Measurements from ENCODE around the gene SRRM4. TPM values are rescaled to one million over a fixed set of nuclear protein-coding genes. Genes with fewer than 3 reads are reported as not detected.

Gene SRRM4
- total and polyA plus RNA-seq, 9 donors: 0.02 TPM; not detected in 6

GRCh38 chr12:119175081-119175480 lies 193.7 kb downstream of the SRRM4 start:
- H3K4me1 ChIP-seq (ENCODE audit: insufficient read depth): peaks cover 9% of the 10 kb centered on the region
- TF ChIP-seq EP300 (IDR thresholded peaks at IDR 0.05): no peak
- no peak for TF ChIP-seq POLR2A (IDR thresholded peaks at IDR 0.05)
- TF ChIP-seq CTCF (IDR thresholded peaks at IDR 0.05): no peak
- no peaks in the 10 kb centered on the region for H3K9me3 ChIP-seq
- no peak overlapping the region for H3K27ac ChIP-seq
- intact Hi-C loops (cut with DNase I): no loop called here
- no peak overlapping the region for H3K4me3 ChIP-seq
- no peak for DNase-seq
- 69 to 73% (median 70%) methylated on average over 5 of the region's 5 CpGs for WGBS, 3 donors
- no peaks in the 10 kb centered on the region for H3K36me3 ChIP-seq
- no peaks in the 10 kb centered on the region for H3K27me3 ChIP-seq

GRCh38 chr12:119176267-119177055 lies 195.1 kb downstream of the SRRM4 start:
- Histone ChIP-seq H3K9me3 (no peaks in the 10 kb centered on the region), H3K4me1 (ENCODE audit: insufficient read depth) (peaks cover 15% of the 10 kb centered on the region), H3K27ac (peak overlapping the region; percentile 60 to 65), H3K36me3 (no peaks in the 10 kb centered on the region), H3K27me3 (no peaks in the 10 kb centered on the region), H3K4me3 (peak overlapping the region; percentile 29)
- WGBS, 3 donors: 17 to 22% (median 18%) methylated on average over 21 of the region's 21 CpGs
- intact Hi-C loops (cut with DNase I): no loop called here
- no peak for TF ChIP-seq CTCF (IDR thresholded peaks at IDR 0.05)
- TF ChIP-seq POLR2A (IDR thresholded peaks at IDR 0.05): peak; percentile 32
- peak; percentile 88 to 95 (median 89) for DNase-seq

- DNase-seq: no peak
- Histone ChIP-seq H3K4me1 (ENCODE audit: insufficient read depth) (peaks cover 15% of the 10 kb centered on the region), H3K36me3 (no peaks in the 10 kb centered on the region), H3K4me3 (no peak overlapping the region), H3K9me3 (no peaks in the 10 kb centered on the region), H3K27me3 (no peaks in the 10 kb centered on the region), H3K27ac (no peak overlapping the region)
- 72 to 76% (median 74%) methylated on average over 4 of the region's 4 CpGs for WGBS, 3 donors
- intact Hi-C loops (cut with DNase I): no loop called here
- TF ChIP-seq EP300 (IDR thresholded peaks at IDR 0.05) (no peak), CTCF (IDR thresholded peaks at IDR 0.05) (no peak), POLR2A (IDR thresholded peaks at IDR 0.05) (no peak)
These were observed 195.7 kb downstream of the SRRM4 start for GRCh38 chr12:119177056-119177325.

GRCh38 chr12:119177724-119178380 lies 196.5 kb downstream of the SRRM4 start:
- Histone ChIP-seq H3K4me3 (no peak overlapping the region), H3K4me1 (ENCODE audit: insufficient read depth) (peaks cover 16% of the 10 kb centered on the region), H3K9me3 (no peaks in the 10 kb centered on the region), H3K27me3 (no peaks in the 10 kb centered on the region), H3K36me3 (no peaks in the 10 kb centered on the region), H3K27ac (peak overlapping the region in 1 of 2 donors; percentile 6)
- DNase-seq: no peak
- no peak for TF ChIP-seq EP300 (IDR thresholded peaks at IDR 0.05)
- no peak for TF ChIP-seq POLR2A (IDR thresholded peaks at IDR 0.05)
- no peak for TF ChIP-seq CTCF (IDR thresholded peaks at IDR 0.05)
- 91 to 93% (median 93%) methylated on average over 15 of the region's 15 CpGs for WGBS, 3 donors
- intact Hi-C loops (cut with DNase I): no loop called here
